Immature natural killer cell (primary cell): ENCODE data around the gene OTUD1. TPM values are rescaled to one million over a fixed set of nuclear protein-coding genes. Genes with fewer than 3 reads are reported as not detected.

Experiments
- polyA plus RNA-seq, 3 donors: library from polyadenylated mRNA; unstranded; fragments of 300-500 nt; fragmentation: Illumina TruSeq; gene quantifications; one replicate each; pipeline ENCODE4 v1.2.3, GENCODE V29; 2021

OTUD1 gene
- polyA plus RNA-seq, 3 donors from 2014 or later = 3.4 to 4.0 (median 3.9) TPM

Other genes with a start within 250 kb of the OTUD1 start
- gene PTF1A, start 246.8 kb upstream of the OTUD1 start, polyA plus RNA-seq = not detected
- gene C10orf67, start 94.3 kb upstream of the OTUD1 start, polyA plus RNA-seq = not detected